ENCODE data around the gene ELP4. TPM values are rescaled to one million over a fixed set of nuclear protein-coding genes. Genes with fewer than 3 reads are reported as not detected.

ELP4 gene
- polyA plus RNA-seq, 3 donors, result 6.0 to 17.8 (median 16.4) TPM

- no peak for DNase-seq
- whole genome bisulfite sequencing (ENCODE audit: insufficient coverage), result 20% methylated on average over 14 of the region's 31 CpGs
- Histone ChIP-seq H3K4me1 (ENCODE audit: control insufficient read depth in 1 of 2, insufficient read depth in 2 of 2, low read length in 2 of 2) (peaks cover 0 to 10% of the 10 kb centered on the region in 2 donors), H3K9ac (ENCODE audit: insufficient read depth, low read length, poor library complexity, severe bottlenecking) (no peak overlapping the region), H3K27me3 (ENCODE audit: control insufficient read depth in 2 of 2, insufficient read depth in 2 of 2, low read length in 2 of 2) (peaks cover 82 to 95% of the 10 kb centered on the region in 2 donors), H4K20me1 (ENCODE audit: insufficient read depth, low read length) (no peaks in the 10 kb centered on the region), H3K36me3 (replicated peaks in 1 of 2; ENCODE audit: control insufficient read depth in 1 of 2, insufficient read depth in 2 of 2, low read length in 2 of 2) (no peaks in the 10 kb centered on the region), H3K27ac (ENCODE audit: low read depth in 1 of 2, low read length in 2 of 2) (no peak overlapping the region), H3K79me2 (ENCODE audit: insufficient read depth, low read length) (no peaks in the 10 kb centered on the region), H3K9me3 (replicated peaks in 1 of 2; ENCODE audit: control insufficient read depth in 1 of 2, insufficient read depth in 1 of 2, low read length in 2 of 2) (peaks cover 0 to 33% of the 10 kb centered on the region in 2 donors), H3K4me3 (replicated peaks in 1 of 3; ENCODE audit: low read depth in 2 of 3, low read length in 3 of 3) (no peak overlapping the region), H2AFZ (ENCODE audit: insufficient read depth, low read depth, low read length, poor library complexity, severe bottlenecking) (no peak overlapping the region), H3K4me2 (replicated peaks; ENCODE audit: extremely low read depth, low read length, poor library complexity, severe bottlenecking) (no peak overlapping the region)
- H3K36me3 Mint-ChIP-seq, result peaks cover 0 to 16% of the 10 kb centered on the region in 2 donors
- peak overlapping the region in 1 of 2 donors; percentile 83 for H3K4me3 Mint-ChIP-seq
- TF ChIP-seq CTCF (IDR thresholded peaks at IDR 0.05), result no peak
- H3K27me3 Mint-ChIP-seq (ENCODE audit: low read depth in 3 of 3), result peaks cover 85 to 93% (median 88%) of the 10 kb centered on the region in 3 donors
- intact Hi-C loops (cut with micrococcal nuclease), result no loop called here
- H3K4me1 Mint-ChIP-seq, result peaks cover 15% of the 10 kb centered on the region
- peaks cover 0 to 26% (median 24%) of the 10 kb centered on the region in 7 donors for H3K9me3 Mint-ChIP-seq
- no peak overlapping the region for H3K27ac Mint-ChIP-seq
These were observed 287.9 kb downstream of the ELP4 start for GRCh38 chr11:31797190-31798056.

- Histone ChIP-seq H3K4me2 (replicated peaks; ENCODE audit: extremely low read depth, low read length, poor library complexity, severe bottlenecking) (no peak overlapping the region), H3K4me1 (ENCODE audit: control insufficient read depth in 1 of 2, insufficient read depth in 2 of 2, low read length in 2 of 2) (peaks cover 0 to 10% of the 10 kb centered on the region in 2 donors), H3K9ac (ENCODE audit: insufficient read depth, low read length, poor library complexity, severe bottlenecking) (no peak overlapping the region), H3K27me3 (ENCODE audit: control insufficient read depth in 2 of 2, insufficient read depth in 2 of 2, low read length in 2 of 2) (peaks cover 86 to 99% of the 10 kb centered on the region in 2 donors), H3K4me3 (replicated peaks in 1 of 3; ENCODE audit: low read depth in 2 of 3, low read length in 3 of 3) (no peak overlapping the region), H3K9me3 (replicated peaks in 1 of 2; ENCODE audit: control insufficient read depth in 1 of 2, insufficient read depth in 1 of 2, low read length in 2 of 2) (peaks cover 0 to 39% of the 10 kb centered on the region in 2 donors), H4K20me1 (ENCODE audit: insufficient read depth, low read length) (no peaks in the 10 kb centered on the region), H3K79me2 (ENCODE audit: insufficient read depth, low read length) (no peaks in the 10 kb centered on the region), H3K36me3 (replicated peaks in 1 of 2; ENCODE audit: control insufficient read depth in 1 of 2, insufficient read depth in 2 of 2, low read length in 2 of 2) (no peaks in the 10 kb centered on the region), H3K27ac (ENCODE audit: low read depth in 1 of 2, low read length in 2 of 2) (no peak overlapping the region), H2AFZ (ENCODE audit: insufficient read depth, low read depth, low read length, poor library complexity, severe bottlenecking) (no peak overlapping the region)
- Mint-ChIP-seq H3K27ac (no peak overlapping the region), H3K4me3 (peak overlapping the region in 1 of 2 donors; percentile 83), H3K36me3 (peaks cover 6 to 18% of the 10 kb centered on the region in 2 donors), H3K9me3 (peaks cover 3 to 32% (median 30%) of the 10 kb centered on the region in 7 donors), H3K4me1 (peaks cover 21% of the 10 kb centered on the region), H3K27me3 (ENCODE audit: low read depth in 3 of 3) (peaks cover 92 to 95% (median 93%) of the 10 kb centered on the region in 3 donors)
- no peak for TF ChIP-seq CTCF (IDR thresholded peaks at IDR 0.05)
- intact Hi-C loops (cut with micrococcal nuclease), result no loop called here
- no peak for DNase-seq
- 12% methylated on average over 10 of the region's 21 CpGs for WGBS (ENCODE audit: insufficient coverage)
These were observed 288.5 kb downstream of the ELP4 start for GRCh38 chr11:31798057-31798553.

All from CD14-positive monocyte (primary cell).